SK-N-SH (cell line): ENCODE data around the gene GPR161.

Source experiments
- CTCF ChIP-seq: fragments of 200-600 bp; sonication (generic); IDR thresholded peaks from 2 replicates; pipeline ENCODE4 v1.6.1; 2017; ENCODE audit warnings: antibody characterized with exemption, mild to moderate bottlenecking, moderate library complexity
- POLR2AphosphoS5 ChIP-seq: IDR thresholded peaks from 2 replicates; pipeline ENCODE4 v1.6.1; 2012; ENCODE audit warnings: low read depth, low read length
- RCOR1 ChIP-seq: fragments of 150-350 bp; IDR thresholded peaks from 2 replicates; pipeline ENCODE4 v1.6.1; 2017; ENCODE audit warnings: antibody characterized with exemption, low read length
- TEAD4 ChIP-seq: IDR thresholded peaks from 2 replicates; pipeline ENCODE4 v1.4.0; 2012; ENCODE audit warnings: mild to moderate bottlenecking, borderline replicate concordance; ENCODE audit not compliant: insufficient read depth

GRCh38 chr1:168136709-168137514, at the start of gene GPR161:
- TF ChIP-seq RCOR1 (no peak), POLR2AphosphoS5 (peak; percentile 3; the same call in 1 of the 2 replicates), TEAD4 (no peak), CTCF (no peak)
